ENCODE data around the gene MYO9A.
A peak's percentile ranks its signal among the peaks of the same experiment; 100 is the strongest.

The MYO9A gene

GRCh38 chr15:71891026-71891425 lies 226.9 kb downstream of the MYO9A start:
- DNase-seq (ENCODE audit: low read depth): no peak
- TF ChIP-seq CTCF (IDR thresholded peaks at IDR 0.05; ENCODE audit: control insufficient read depth, extremely low read depth, insufficient read depth): no peak
- H3K4me3 ChIP-seq (ENCODE audit: low read depth, low read length): no peak overlapping the region

- peak; percentile 18 for DNase-seq (ENCODE audit: low read depth)
- TF ChIP-seq CTCF (IDR thresholded peaks at IDR 0.05; ENCODE audit: control insufficient read depth, extremely low read depth, insufficient read depth): no peak
- no peak overlapping the region for H3K4me3 ChIP-seq (ENCODE audit: low read depth, low read length)
Observed at GRCh38 chr15:71889947-71890346, 228.0 kb downstream of the MYO9A start.

GRCh38 chr15:71889385-71889784 lies 228.6 kb downstream of the MYO9A start:
- DNase-seq (ENCODE audit: low read depth): no peak
- no peak for TF ChIP-seq CTCF (IDR thresholded peaks at IDR 0.05; ENCODE audit: control insufficient read depth, extremely low read depth, insufficient read depth)
- no peak overlapping the region for H3K4me3 ChIP-seq (ENCODE audit: low read depth, low read length)

GRCh38 chr15:71888797-71889196 lies 229.2 kb downstream of the MYO9A start:
- no peak overlapping the region for H3K4me3 ChIP-seq (ENCODE audit: low read depth, low read length)
- TF ChIP-seq CTCF (IDR thresholded peaks at IDR 0.05; ENCODE audit: control insufficient read depth, extremely low read depth, insufficient read depth): no peak
- DNase-seq (ENCODE audit: low read depth): no peak

GRCh38 chr15:71885390-71885789 lies 232.6 kb downstream of the MYO9A start:
- DNase-seq (ENCODE audit: low read depth): no peak
- H3K4me3 ChIP-seq (ENCODE audit: low read depth, low read length): no peak overlapping the region
- TF ChIP-seq CTCF (IDR thresholded peaks at IDR 0.05; ENCODE audit: control insufficient read depth, extremely low read depth, insufficient read depth): no peak

- no peak for DNase-seq (ENCODE audit: low read depth)
- no peak for TF ChIP-seq CTCF (IDR thresholded peaks at IDR 0.05; ENCODE audit: control insufficient read depth, extremely low read depth, insufficient read depth)
- no peak overlapping the region for H3K4me3 ChIP-seq (ENCODE audit: low read depth, low read length)
Observed at GRCh38 chr15:71883447-71883846, 234.5 kb downstream of the MYO9A start.

- no peak for TF ChIP-seq CTCF (IDR thresholded peaks at IDR 0.05; ENCODE audit: control insufficient read depth, extremely low read depth, insufficient read depth)
- H3K4me3 ChIP-seq (ENCODE audit: low read depth, low read length): no peak overlapping the region
- no peak for DNase-seq (ENCODE audit: low read depth)
Observed at GRCh38 chr15:71880276-71880675, 237.7 kb downstream of the MYO9A start.
